Measurements from ENCODE around the gene FBXO5.

The FBXO5 gene

DNA sequence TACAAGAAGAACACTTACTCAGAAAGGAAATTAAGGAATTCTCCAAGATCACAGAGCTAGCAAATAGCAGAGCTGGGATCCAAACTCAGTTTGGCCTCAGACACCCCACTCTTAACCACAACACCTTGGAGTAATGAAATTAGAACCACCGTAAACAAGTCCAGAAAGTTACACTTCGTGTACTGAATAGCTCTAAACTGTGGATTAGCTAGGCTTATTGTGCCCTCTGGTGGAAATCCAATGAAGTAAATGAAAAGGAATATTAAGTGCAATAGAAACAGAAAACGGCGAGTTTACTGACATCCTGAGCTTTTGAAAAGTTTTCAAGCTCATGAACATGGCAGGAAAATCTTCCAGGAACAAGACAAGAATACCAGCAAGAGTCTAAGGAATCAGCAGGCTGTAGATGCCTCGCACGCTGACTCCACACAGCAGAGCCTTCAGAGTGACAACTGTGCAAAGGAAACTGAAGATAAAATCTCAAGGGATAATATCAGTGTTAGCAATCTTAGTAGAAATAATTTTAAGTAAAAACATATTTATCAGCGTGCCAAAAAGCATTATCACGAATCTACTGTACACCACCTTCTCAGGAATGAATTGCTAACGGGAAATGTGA lies 34.6 kb downstream of the FBXO5 start:
- peak; percentile 29 for DNase-seq (ENCODE audit: low spot score)

GRCh38 chr6:152946995-152947394 lies 35.8 kb downstream of the FBXO5 start:
- no peak for DNase-seq (ENCODE audit: low spot score)

GRCh38 chr6:152946484-152946883 lies 36.4 kb downstream of the FBXO5 start:
- DNase-seq (ENCODE audit: low spot score): no peak

DNA sequence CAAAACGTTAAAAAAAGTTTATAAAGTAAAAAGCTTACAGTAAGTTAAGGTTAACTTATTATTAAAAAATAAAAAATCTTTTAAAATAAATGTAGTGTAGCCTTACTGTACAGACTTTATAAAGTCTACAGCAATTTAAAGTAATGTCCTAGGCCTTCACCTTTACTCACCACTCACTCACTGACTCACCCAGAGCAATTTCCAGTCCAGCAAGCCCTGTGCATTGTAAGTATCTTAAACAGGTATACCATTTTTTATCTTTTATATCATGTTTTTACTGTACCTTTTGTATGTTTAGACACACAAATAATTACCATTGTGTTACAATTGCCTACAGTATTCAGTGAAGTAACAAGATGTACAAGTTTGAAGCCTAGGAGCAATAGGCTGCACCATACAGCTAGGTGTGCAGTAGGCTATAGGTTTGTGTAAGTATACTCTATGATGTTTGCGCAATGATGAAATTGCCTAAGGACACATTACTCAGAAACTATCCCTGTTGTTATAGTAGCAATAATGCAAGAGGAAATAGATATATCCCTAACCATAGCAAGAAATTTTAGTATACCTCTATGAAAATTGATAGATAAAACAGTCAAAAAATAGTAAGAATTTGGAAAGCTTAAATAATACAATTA lies 39.5 kb downstream of the FBXO5 start:
- no peak for DNase-seq (ENCODE audit: low spot score)

DNA sequence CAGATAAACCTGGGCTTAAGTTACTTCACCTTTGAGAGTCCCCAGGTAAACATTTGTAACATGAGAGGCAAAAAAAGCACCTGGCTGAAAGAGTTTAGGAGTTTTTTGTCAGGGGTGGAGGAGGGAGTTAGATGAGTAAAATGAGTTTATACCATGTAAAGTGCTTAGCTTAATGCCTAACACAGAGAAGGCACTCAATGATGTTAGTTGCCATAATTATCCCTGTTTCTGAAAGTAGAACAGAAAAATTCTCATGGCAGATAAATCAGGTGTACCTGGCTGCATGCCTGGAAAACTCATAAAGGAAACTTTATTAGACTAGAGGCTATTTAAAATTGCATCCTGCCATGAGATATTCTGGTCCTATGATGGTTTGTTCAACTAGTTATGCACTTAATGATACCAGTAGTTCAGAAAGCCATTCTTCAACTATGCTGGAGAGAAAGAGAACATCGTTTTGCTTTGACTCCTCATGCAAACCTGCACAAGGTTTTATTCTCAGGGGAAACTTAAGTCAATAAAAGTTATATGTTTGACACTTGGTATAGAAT lies 40.4 kb downstream of the FBXO5 start:
- no peak for DNase-seq (ENCODE audit: low spot score)

- no peak for DNase-seq (ENCODE audit: low spot score)
Observed at GRCh38 chr6:152941746-152942145, 41.1 kb downstream of the FBXO5 start.

- no peak for DNase-seq (ENCODE audit: low spot score)
Observed at GRCh38 chr6:152932865-152933264, 50.0 kb downstream of the FBXO5 start.

- DNase-seq (ENCODE audit: low spot score): no peak
Observed at GRCh38 chr6:152922706-152923105, 60.1 kb downstream of the FBXO5 start.
